NCI-H1105 (cell line): Measurements from ENCODE around the gene TMEM240.
A peak's percentile ranks its signal among the peaks of the same experiment; 100 is the strongest.

Experiments
- DNase-seq: peaks from one replicate; lab custom pipeline; 2025; lab: John Stamatoyannopoulos, UW

The TMEM240 gene

DNA sequence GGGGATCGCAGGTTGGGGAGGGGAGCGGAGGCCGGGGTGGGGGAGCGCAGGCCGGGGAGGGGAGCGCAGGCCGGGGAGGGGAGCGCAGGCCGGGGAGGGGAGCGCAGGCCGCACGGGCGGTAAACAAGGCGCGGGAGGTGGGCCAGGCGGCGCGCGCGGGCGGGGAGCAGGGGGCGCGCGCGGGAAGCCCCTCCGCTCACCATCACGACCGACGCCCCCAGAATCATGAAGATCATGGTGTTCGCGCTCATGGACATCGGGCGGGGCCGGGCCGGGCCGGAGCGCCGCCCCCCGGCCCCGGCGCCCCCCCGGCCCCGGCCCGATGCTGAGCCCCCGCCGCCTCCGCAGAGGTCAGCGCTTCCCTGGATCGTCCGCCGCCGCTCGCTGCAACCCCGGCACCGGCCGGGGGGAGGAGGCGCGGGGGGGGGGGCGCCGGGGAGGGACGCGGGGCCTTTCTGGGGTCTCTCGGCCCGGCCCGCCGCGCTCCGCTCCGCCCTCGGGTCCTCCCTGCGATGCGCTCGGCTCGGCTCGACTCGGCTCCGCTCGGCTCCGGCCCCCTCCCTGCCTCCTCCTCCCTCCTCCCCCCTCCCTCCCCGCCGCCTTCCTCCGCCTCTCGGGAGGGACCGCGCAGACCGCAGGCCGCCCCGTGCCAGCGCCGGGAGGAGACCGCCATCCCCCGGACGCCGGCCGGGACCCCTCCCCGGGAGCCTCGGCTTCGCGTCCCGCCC is at the start of gene TMEM240:
Gene TMEM240 (minus strand): TSS at position 535 of the 728 bp plus-strand sequence. CDS start 278 bp downstream, at position 257.
- DNase-seq = no peak

DNA sequence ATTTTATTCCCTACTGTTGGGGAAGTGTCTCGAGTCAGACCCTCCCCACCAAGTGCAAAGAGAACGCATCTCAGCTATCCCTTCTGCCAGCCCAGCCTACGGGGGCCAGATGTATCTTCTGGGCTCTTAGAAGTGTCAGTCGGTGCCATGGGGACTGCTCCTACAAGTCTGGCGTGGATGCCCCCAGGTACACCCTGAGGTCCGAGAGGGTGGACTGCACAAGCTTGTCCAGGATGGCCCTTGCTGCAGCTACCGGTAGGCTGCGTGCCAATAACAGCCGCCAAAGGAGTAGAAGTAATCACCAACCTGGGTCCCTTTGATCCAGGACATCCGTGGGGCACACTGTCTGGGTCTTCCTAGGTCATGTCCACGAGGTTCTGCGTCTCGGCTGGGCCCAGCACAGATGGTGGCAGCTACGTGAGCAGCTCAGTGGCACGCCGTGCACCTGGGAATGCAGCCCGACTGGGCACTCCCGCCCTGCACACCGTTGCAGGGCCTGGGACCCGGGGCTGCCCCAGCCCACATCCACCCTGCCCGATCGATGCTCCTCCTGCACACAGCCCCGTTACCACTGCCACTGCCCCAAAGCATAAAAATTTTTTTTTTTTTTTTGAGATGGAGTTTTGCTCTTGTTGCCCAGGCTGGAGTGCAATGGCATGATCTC is 43.1 kb upstream of the TMEM240 start:
- DNase-seq = no peak

- DNase-seq = no peak
Observed at GRCh38 chr1:1582585-1583346, 42.3 kb upstream of the TMEM240 start.

GRCh38 chr1:1578371-1578940 is 38.0 kb upstream of the TMEM240 start:
- DNase-seq = no peak

- DNase-seq = no peak
Observed at GRCh38 chr1:1577367-1578011, 37.1 kb upstream of the TMEM240 start.

DNA sequence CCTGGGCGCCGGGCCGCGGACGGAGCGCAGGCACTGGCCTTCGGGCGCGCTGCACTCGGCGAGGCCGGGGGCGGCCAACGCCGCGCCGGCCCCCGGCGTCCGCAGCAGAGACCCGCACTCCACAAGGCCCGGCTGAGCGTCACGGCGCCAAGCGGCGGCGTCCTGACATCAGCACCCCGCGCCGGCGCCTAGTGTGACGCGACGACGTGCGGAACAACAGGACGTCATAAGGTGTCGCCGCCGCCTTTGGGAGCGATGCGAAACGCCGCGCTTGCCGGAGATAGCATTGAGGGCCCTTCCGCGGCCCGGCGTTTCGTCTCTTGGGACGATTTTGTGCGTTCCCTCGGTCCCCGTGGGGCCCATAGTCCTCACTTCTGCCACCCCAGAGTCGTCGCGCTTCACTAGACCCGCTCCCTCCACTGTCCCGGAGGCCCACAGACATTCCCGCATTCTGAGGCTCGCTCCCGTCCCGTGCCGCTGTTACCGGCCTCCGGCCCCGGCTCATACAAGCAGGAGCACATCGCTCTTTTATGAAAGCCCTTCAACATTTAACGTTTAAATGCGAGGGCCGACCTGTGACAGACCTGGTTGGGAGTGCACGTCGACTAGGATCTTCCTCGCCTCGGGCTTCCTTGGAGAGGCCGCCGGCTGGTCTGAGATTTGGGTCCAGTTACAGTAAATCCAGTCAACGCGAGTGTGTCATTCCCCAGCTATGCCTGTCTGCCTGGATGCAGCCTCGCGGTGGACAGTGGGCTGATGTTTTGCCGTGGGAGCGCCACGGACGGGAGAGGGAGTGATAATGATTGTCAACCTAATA is 34.5 kb upstream of the TMEM240 start, which contains the start of gene SSU72:
Gene SSU72 (minus strand): TSS at position 143 of the 817 bp plus-strand sequence. CDS start 306 bp downstream, outside the sequence.
- peak; percentile 89 for DNase-seq

GRCh38 chr1:1573843-1574720 is 33.7 kb upstream of the TMEM240 start:
- DNase-seq = peak; percentile 80

GRCh38 chr1:1569341-1569740 is 28.9 kb upstream of the TMEM240 start:
- no peak for DNase-seq

- no peak for DNase-seq
Observed at GRCh38 chr1:1567891-1568291, 27.5 kb upstream of the TMEM240 start.

DNA sequence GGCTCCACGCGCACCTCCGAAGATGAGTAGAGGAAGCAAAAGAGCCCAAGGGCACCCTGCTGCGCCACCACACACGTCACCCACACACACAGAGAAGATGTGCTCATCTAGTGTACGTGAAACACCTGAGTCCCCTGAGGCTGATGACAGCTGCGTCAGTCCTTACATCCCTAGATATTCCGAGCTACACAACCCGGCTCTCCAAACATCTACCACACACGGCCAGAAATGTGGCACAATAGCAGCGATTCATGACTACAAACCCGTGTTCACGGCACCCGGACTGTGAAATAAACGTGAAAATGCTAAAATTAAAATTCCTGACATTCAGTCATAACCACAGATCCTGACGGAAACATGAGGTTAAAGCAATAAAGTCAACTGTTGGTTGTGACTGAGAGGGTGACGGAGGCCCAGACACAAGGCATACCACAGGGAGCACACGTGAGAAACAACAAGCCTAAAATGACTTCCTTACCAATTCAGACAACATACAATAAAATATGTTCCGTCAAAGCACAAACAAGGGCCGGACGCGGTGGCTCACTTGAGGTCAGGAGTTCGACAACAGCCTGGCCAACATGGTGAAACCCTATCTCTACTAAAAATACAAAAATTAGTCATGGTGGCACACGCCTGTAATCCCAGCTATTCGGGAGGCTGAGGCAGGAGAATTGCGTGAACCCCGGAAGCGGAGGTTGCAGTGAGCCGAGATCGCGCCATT is 26.9 kb upstream of the TMEM240 start:
- DNase-seq = no peak

GRCh38 chr1:1565340-1565739 is 24.9 kb upstream of the TMEM240 start:
- DNase-seq = no peak

- DNase-seq = no peak
Observed at GRCh38 chr1:1564268-1564667, 23.8 kb upstream of the TMEM240 start.

DNA sequence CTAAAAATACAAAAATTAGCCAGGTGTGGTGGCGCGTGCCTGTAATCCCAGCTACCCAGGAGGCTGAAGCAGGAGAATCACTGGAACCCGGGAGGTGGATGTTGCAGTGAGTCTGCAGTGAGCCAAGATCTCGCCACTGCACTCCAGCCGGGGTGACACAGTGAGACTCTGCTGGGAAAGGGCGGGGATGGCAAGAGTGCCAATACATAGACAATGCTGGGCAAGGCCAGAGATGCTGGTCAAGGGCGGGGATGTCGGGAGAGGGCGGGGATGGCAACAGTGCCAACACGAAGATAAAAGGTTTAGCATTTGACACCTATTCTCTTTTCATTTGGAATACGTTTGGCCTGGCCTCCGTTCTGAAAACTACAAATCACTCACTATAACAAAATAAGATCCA is 23.3 kb upstream of the TMEM240 start:
- DNase-seq = no peak

- no peak for DNase-seq
Observed at GRCh38 chr1:1562556-1563195, 22.3 kb upstream of the TMEM240 start.

GRCh38 chr1:1561801-1562470 is 21.5 kb upstream of the TMEM240 start:
- DNase-seq = no peak

GRCh38 chr1:1560178-1560577 is 19.8 kb upstream of the TMEM240 start:
- no peak for DNase-seq

- no peak for DNase-seq
Observed at GRCh38 chr1:1559066-1559465, 18.6 kb upstream of the TMEM240 start.

DNA sequence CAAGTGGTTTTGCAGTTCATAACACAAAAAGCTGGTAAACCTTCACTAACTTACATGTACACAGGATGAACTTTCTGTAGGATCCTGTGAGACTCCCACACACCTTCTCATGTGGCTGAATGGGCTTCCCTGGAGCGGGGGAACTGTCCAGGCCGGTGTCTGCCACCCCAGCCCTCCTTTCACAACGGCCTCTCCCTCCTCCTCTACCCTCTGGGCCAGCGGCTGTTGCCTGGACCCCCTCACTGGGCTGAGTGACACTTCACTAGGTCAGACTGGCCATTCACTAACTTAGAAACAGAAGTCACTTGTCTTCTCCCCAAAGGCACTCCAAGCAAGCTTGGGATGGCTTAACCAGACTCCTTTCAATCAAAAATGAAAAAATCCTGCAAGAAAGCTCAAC is 18.2 kb upstream of the TMEM240 start:
- no peak for DNase-seq
